ENCODE results near the gene TBCCD1.
"Not testable (repeated sequence)": the region's sequence is repeated elsewhere in the genome, so short reads cannot be mapped to it uniquely, and the experiment has no call there.

TBCCD1 gene

DNA sequence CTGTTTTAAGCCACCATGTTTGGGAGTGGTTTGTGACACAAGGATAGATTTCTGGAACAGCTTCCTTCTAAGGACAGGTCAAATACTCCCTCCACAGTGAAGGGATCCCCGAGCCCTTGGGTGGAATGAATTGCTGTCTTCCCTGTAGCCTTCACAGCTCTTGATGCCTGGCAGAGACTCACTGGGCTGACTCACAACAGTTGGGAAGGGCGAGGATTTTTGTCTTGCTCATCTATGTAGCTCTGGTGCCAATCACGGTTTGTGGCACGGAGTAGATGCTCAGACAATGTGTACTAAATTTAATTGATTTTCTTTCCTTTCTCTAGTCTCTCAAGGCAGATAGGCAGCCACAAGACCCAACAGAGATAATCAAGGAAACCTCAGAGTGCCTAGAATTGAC lies 49.9 kb downstream of the TBCCD1 start:
- DNase-seq, result no peak

DNA sequence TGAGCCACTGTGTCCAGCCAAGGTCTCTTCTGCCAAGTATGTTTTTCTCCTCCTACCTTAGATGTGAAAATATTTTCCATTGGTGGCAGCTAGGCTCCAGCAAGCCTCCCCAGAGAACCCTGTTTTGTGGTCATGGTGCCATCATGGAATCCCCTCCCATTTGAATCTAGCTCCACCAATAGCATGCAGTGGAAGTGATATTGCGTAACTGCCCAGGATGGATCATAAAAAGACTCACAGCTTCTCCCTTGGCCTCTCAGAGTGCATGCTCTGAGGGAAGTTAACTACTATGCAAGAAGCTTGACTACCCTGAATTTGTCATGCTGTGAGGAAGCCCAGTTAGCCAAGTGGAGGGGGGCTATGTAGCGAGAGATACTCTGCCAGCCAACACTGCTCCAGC lies 50.5 kb downstream of the TBCCD1 start:
- DNase-seq, result no peak

DNA sequence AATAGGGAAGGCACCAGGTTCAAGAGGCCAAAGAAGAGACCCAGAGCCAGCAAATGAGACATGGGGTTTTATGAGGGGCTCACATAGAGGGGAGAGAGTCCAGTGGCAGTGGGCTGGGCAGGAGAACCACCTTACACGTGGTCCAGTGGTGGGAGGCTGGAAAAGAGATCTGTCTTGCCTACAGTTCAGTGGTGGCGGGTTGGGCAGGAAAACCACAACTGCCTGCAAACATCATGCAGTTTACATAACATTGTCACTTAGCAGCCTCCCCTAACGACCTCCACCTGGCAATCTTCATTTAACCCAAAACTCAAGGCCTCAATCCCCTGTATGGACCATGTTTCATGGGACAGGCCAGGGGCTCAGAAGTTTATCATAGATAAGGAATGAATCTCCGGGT lies 52.0 kb downstream of the TBCCD1 start:
- peak in 1 of 2 donors; percentile 85 for DNase-seq

DNA sequence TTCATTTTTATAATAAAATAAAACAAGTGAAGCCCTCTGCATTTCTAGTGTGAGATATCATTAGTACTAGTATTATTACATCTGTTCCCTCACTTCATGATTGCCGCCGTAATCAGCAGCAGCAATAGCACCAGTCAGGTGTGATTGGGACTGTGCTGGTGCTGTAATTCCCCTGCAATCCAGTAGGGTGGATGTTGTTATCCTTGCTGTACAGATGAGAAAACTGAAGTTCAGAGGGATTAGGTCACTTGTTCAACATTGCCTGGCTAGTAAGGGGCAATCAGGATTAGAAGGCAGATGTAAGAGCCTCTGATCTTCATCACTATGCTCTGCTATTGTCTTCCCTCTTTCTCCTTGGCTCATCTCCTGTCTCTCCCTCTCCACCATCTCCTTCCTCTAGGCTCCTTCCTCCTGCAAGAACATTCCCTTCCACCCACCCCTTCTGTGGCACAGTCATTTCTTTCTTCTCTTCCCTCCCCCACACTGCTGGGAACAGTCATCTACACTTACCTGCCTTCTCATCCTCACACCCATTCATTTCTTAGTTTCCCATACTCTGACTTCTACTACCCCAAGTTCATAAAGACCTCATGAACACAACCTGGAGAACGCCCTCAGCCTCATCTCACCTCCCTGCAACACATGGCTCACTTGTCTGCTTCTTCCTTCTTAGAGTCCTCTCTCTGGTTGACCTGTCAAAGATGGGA lies 52.7 kb downstream of the TBCCD1 start:
- DNase-seq, result no peak

DNA sequence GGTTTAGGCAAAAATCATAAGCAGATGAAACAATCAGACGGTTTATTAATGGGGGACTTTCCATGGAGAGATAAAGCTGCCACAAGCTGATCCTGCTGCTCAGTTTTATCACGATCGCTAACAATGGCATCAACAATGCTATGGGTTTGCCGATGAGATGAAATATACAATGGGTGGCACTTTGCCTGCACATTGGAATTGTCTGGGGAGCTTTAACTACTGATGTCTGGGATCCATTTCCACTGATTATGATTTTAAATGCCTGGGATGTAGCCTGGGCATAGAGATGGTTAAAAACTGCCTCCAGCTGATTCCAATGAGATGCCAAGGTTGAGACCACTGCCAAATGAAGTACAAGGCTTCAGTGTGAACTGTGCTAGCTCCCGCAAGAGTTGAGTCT lies 53.8 kb downstream of the TBCCD1 start:
- no peak for DNase-seq

DNA sequence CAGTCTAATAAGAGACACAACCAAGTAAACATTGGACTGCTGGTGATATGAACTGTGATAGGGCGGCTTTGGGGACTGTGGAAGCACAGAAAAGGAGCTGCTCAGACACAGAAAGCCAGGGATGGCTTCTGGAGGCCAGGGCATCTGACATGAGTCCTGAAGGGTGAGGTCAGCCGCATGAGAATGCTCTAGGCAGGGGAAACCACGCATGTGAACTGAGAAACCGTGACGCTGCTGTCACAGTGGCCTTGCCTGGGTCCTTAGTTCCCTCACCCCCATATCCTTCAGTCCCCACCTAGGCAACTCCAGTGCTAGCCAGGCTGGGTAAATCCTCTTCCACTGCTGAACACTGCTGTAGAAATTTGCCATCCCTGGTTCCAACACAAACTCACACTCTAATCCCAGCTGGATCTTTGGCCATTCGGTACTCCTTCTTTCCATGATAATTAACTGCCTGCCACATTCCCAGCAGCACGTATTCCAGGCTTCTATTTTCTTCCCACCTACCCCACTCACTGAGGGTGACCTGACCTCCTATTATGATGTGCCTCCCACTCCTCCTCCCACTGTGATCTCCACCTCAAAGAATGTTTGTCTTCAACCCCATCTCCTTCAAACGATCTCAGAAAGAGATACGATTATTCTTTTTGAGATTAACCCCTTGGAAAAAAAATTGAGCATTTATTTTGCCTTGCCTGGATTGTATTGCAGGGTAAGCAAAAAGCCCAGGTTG lies 54.4 kb downstream of the TBCCD1 start:
- no peak for DNase-seq

DNA sequence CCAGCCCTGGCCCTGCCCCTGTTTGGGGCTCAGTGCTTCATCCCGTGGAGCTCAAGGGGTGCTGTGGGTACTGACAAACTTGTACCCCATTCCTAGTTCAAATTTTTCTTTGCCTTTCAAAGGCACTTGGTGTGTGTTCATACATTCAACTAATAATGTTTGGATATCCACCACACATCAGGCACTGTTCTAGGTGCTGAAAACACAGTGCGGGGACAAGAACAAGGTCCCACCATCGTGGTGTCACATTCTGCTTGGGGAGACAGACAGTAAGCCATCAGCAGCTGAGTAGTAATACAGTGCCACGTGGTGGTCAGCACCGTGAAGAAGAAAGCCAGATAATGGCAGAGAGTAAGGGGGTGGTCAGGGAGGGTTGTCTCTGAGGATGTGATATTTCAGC lies 55.4 kb downstream of the TBCCD1 start:
- no peak for DNase-seq

DNA sequence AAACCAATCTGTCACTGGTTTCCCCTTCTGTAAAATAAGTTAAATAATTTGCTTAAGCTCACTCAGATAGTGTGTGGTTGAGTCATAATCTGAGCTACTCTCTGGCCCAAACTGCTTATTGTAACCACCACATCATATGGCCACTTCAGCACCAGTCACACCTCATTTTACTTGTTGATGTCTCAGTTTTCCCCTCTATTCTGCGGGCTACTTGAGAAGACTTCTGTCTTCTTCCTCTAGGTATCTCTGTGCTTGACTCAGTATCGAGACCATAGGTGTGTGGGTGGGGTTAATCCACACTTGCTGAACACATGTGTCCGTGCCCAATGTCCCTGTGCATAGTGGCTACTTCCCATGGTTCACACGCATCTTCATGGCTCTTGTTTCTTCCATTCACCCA lies 55.9 kb downstream of the TBCCD1 start:
- DNase-seq, result no peak

DNA sequence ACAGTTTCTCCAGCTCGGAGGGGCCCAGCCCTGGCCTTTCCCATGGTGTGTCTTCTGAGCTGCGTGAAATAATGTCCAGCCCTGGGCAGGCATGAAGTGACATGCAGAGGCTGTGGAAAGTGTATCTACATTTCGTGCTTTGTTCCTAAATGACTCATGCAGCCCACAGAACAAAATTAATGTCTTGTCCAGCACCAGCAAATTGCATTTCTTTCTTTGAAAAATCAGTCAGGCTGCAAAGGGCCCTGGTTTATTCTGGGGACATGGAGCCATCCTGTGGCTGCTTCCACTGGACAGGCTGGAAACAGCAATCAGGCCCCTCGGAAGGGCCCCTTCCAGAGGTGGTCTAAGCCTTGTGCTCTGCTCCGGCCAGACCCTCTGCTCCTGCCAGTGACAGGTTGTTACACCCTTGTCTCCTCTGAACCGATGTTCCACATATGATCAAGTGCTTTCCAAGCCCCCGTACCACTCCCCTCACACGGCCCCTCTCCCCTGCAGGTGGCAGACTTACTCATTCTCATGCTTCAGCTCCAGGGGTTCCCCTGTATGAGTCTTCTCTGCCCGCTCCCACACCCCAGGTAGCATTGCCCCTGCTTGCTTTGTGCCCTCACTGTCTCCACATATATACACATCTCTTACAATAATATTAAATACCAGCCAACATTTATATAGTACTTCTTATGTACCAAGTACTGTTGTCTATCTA lies 56.6 kb downstream of the TBCCD1 start:
- DNase-seq, result no peak

DNA sequence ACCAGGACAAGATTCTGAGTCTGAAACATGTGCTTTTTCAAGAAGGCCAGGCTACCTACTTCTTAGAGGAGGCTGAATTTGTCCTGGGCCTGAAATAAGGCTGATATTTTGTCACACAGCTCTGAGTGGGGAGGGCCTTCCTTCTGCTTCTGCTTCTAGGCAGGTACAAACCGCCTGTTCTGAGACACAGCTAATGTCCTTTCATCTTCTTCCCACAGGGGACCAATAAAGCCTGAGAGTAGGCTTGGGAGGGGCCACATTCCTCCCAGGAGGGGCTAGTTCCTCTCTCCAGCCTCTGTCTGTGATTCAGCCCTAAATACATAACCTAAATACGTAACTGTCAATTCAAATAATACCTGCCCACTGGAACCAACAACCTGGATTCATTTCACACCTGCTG lies 57.7 kb downstream of the TBCCD1 start:
- no peak for DNase-seq

DNA sequence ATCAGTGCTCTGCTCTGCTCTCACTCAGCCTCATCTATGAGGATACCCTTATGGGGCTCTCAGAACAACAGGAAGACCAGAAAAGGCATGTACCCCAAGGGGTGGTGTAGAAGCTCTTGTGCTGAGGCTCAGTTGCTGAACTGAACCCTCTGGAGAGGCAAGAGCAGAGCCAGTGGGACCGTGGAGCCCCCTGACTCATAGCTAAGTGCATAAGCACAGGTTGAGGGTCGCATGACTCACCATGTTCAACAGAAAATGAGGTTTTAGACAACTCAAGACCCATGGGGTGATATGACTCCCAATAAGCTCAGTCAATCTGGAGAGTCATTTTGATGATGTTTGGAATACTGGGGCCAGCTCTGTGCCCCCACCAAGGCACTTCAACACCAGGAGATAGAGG lies 60.3 kb downstream of the TBCCD1 start:
- DNase-seq, result no peak

DNA sequence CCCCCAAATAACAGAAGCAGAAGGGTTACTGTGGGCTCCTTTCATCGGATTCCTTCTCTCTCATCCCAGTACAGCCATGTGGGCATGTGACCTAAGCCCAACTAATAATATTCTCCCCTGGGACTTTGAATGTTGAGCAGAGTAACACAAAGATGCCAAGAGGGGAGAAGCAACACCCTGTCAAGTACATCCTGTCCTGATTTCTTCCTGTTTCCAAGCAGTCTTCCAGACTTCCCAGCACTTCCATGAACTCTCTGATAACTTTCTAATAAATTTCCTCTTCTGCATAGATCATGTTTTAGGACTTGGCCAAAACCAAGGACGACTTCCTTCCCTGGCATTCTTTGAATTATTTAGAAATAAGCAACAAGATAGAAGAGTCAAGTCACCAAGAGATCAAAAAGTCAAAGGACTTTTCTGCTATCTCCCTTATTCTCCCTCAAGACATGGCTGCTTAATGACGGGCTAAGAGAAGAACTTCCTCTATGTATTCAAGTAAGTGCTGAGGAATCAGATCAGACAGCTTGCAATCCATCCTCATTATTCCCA lies 60.9 kb downstream of the TBCCD1 start:
- no peak for DNase-seq

DNA sequence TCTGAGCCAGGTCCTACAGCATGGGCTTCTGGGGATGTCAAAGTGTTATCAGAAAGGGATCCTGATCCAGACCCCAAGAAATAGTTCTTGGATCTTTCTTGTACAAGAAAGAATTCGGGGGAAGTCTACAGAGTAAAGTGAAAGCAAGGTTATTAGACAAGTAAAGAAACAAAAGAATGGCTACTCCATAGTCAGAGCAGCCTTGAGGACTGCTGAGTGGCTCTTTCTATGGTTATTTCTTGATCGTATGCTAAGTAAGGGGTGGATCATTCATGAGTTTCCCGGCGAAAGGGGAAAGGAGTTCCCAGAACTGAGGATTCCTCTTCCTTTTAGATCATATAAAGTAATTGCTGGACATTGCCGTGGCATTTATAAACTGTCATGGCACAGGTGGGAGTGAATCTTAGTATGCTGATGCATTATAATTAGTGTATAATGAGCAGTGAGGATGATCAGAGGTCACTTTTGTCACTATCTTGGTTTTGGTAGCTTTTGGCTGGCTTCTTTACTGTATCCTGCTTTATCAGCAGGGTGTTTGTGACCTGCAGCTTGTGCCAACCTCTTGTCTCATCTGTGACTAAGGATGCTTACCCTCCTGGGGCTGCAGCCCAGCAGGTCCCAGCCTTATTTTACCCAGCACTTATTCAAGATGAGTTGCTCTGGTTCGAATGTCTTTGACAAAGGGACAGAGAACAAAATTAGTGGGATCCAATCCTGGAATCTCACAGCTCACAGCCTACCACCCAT lies 64.0 kb downstream of the TBCCD1 start:
- DNase-seq, result no peak

DNA sequence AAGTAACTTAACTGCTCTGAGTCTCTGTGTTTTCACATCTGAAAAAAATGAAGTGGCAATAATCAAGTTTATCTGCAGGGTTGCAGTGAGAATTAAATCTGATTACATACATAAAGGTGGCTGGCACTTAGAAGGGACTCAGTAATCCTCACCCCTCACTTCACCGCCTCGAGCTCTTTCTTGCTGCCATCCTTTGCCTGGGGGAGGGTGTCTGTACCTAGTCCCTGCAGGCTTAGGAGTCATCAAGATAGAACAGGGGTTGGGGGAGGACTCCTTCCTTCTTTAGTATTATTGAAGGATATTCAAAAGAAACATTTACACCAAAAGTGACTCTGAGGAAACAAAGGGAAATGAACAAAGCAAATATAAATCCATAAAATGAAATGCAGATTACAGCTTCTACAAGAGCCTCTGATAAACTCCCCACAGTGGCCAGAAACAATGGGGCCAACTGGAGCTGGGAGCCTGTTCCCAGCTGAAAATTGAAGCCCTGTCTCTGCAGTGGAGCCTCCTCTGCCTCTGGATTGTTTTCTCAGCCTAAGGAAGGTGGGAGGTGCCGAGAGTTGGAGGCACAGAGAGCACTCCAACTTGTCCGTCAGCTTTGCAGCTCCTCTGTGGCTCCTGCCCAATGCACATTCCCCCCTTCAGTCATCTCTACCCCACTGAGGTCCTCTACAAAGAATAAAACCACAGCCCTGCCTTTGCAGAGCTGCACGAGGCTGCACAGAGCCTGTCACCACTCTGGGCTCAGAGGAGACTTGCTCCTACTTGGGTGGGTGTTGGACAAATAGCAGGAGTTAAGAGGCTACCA lies 64.8 kb downstream of the TBCCD1 start:
- no peak for DNase-seq

DNA sequence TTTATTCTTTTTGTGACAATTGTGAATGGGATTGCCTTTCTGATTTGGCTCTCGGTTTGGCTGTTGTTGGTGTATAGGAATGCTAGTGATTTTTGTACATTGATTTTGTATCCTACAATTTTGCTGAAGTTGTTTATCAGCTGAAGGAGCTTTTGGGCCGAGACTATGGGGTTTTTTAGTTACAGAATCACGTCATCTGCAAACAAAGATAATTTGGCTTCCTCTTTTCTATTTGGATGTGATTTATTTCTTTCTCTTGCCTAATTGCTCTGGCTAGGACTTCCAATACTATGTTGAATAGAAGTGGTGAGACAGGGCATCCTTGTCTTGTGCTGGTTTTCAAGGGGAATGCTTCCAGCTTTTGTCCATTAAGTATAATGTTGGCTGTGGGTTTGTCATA lies 67.2 kb downstream of the TBCCD1 start:
- not testable (repeated sequence) for DNase-seq

DNA sequence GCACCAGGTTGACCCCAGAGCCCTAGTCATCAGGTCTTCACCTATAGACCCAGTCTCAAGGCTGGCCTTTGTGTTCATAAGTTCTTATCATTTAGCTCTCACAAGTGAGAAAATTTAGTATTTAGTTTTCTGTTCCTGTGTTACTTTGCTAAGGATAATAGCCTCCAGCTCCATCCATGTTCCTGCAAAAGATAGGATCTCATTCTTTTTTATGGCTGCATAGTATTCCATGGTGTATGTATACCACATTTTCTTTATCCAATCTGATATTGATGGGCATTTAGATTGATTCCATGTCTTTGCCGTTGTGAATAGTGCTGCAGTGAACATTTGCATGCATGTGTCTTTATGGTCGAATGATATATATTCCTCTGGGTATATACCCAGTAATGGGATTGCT lies 69.1 kb downstream of the TBCCD1 start:
- not testable (repeated sequence) for DNase-seq

DNA sequence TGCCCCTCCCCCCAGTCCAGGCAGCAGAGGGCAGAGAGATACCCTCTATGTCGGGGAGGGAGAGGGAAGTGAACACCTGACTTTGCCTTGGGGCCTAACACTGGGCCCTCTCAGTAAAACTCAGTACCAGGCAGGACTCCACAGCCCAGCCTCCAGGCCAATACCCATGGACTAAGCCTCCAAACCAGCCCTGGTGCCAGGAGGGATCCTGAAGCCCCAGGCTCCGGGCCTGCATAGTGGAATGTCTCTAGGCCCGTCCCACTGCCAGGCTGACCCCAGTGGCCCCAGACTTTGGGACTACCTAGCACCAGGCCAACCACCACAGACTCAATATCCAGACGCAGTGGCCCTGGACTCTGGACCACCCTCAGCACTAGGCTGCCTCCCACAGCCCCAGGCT lies 69.5 kb downstream of the TBCCD1 start:
- no peak for DNase-seq

DNA sequence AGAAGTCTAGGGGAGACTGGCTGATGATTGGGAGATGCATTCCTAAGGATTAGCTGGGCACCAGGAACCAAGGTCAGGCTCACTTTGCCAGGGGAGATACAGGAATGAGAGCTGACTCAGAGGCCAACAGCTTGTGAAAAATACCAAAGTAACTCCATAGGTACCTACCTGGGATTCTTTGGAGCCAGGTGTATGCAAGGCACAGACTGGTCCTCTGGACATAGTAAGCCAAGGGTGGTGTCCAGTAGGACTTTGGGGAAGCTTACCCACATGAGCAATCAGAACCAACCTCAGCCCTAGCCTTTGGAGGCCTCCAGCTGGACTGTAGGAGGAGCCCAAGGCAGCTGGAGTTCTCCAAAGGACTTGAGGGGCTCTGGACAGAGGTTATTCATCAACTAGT lies 70.5 kb downstream of the TBCCD1 start:
- no peak for DNase-seq

Measured in bone marrow (tissue), 2 donors.